Glutamatergic neuron (in vitro differentiated cells): Measurements from ENCODE around the gene HPCA. TPM values are rescaled to one million over a fixed set of nuclear protein-coding genes. Genes with fewer than 3 reads are reported as not detected.

Experiments used
- DNase-seq: peaks from one replicate; pipeline ENCODE4 v3.0.0; 2022
- H3K27ac Mint-ChIP-seq: one replicate; pipeline ENCODE4 v1.8.0; 2020; ENCODE audit warnings: mild to moderate bottlenecking, mixed read lengths, inconsistent platforms; ENCODE audit not compliant: unreplicated experiment
- H3K27me3 Mint-ChIP-seq: one replicate; pipeline ENCODE4 v1.8.0; 2020; ENCODE audit warnings: mild to moderate bottlenecking, moderate library complexity, mixed read lengths, inconsistent platforms; ENCODE audit not compliant: unreplicated experiment
- H3K36me3 Mint-ChIP-seq: one replicate; pipeline ENCODE4 v1.8.0; 2020; ENCODE audit warnings: mild to moderate bottlenecking, mixed read lengths, inconsistent platforms; ENCODE audit not compliant: unreplicated experiment
- H3K4me1 Mint-ChIP-seq: one replicate; pipeline ENCODE4 v1.8.0; 2020; ENCODE audit warnings: mild to moderate bottlenecking, low read depth, mixed read lengths, inconsistent platforms; ENCODE audit not compliant: unreplicated experiment
- H3K4me3 Mint-ChIP-seq: one replicate; pipeline ENCODE4 v1.8.0; 2020; ENCODE audit warnings: mild to moderate bottlenecking, mixed read lengths, inconsistent platforms; ENCODE audit not compliant: unreplicated experiment
- H3K9me3 Mint-ChIP-seq: one replicate; pipeline ENCODE4 v1.8.0; 2020; ENCODE audit warnings: mild to moderate bottlenecking, moderate library complexity, mixed read lengths, inconsistent platforms; ENCODE audit not compliant: unreplicated experiment
- total RNA-seq: library from RNA; stranded (reverse); fragmentation: NEBNext Ultra II Directional; extraction: Animal tissue kit (Norgen Biotek cat#: 25700); gene quantifications from one replicate; pipeline ENCODE4 v1.2.1, GENCODE V29; 2021; ENCODE audit not compliant: unreplicated experiment
- TF ChIP-seq, protein P1 (sequence below): fragments of 200-600 bp; sonication (generic); IDR thresholded peaks from one replicate; pipeline ENCODE4 v1.5.0; 2021; ENCODE audit not compliant: partially characterized antibody, unreplicated experiment

Gene HPCA
- total RNA-seq, 1 donor from 2014 or later = 156 TPM

DNA sequence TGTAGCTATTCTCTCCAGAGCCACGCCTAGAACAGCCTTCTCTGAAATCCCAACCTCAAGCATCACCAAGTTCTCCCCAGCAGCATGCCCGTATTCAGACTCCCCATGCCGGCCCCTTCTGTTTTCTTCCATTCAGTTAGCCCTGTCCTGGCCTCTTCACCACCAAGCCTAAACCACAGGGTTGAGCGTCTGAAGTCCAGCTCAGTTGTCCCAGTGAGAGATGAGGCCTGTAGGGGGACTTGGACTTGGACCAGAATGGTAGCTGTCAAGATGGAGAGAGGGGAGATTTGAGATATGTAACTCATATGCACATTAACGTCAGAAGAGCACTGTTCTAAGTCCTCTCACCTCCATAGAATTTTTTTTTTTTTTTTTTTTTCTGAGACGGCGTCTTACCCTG, 20.4 kb downstream of the HPCA start:
- Mint-ChIP-seq H3K27me3 (peaks cover 9% of the 10 kb centered on the region), H3K4me3 (no peak overlapping the region), H3K4me1 (peaks cover 2% of the 10 kb centered on the region), H3K36me3 (no peaks in the 10 kb centered on the region), H3K27ac (no peak overlapping the region), H3K9me3 (peaks cover 2% of the 10 kb centered on the region)
- DNase-seq = no peak
- TF ChIP-seq, protein P1, sequence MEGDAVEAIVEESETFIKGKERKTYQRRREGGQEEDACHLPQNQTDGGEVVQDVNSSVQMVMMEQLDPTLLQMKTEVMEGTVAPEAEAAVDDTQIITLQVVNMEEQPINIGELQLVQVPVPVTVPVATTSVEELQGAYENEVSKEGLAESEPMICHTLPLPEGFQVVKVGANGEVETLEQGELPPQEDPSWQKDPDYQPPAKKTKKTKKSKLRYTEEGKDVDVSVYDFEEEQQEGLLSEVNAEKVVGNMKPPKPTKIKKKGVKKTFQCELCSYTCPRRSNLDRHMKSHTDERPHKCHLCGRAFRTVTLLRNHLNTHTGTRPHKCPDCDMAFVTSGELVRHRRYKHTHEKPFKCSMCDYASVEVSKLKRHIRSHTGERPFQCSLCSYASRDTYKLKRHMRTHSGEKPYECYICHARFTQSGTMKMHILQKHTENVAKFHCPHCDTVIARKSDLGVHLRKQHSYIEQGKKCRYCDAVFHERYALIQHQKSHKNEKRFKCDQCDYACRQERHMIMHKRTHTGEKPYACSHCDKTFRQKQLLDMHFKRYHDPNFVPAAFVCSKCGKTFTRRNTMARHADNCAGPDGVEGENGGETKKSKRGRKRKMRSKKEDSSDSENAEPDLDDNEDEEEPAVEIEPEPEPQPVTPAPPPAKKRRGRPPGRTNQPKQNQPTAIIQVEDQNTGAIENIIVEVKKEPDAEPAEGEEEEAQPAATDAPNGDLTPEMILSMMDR = no peak

DNA sequence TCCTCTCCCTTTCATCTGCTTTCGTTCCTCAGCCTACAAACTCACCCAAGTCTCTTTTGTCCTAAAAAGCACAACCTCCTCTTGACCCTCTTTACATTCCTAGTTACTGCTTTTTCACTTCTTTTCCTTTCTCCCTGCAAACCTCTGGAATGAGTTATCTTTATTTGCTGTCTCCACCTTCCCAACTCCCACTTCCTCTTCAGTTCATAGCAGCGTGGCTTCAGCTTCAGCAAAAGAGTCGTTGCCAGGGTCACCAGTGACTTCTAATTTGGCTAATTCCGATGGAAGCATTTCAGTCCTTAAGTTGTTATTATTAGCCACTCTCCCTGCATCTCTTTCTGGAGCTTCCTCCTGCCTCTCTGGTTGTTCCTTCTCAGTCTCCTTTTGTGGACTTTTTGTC, 21.1 kb downstream of the HPCA start:
- no peak for DNase-seq
- H3K27ac Mint-ChIP-seq = no peak overlapping the region
- peaks cover 2% of the 10 kb centered on the region for H3K4me1 Mint-ChIP-seq
- H3K9me3 Mint-ChIP-seq = peaks cover 2% of the 10 kb centered on the region
- H3K27me3 Mint-ChIP-seq = peaks cover 5% of the 10 kb centered on the region
- TF ChIP-seq, protein P1 = no peak
- no peak overlapping the region for H3K4me3 Mint-ChIP-seq
- H3K36me3 Mint-ChIP-seq = no peaks in the 10 kb centered on the region

- no peak for DNase-seq
- H3K27ac Mint-ChIP-seq = no peak overlapping the region
- no peaks in the 10 kb centered on the region for H3K4me1 Mint-ChIP-seq
- H3K9me3 Mint-ChIP-seq = no peaks in the 10 kb centered on the region
- H3K4me3 Mint-ChIP-seq = no peak overlapping the region
- H3K36me3 Mint-ChIP-seq = peaks cover 4% of the 10 kb centered on the region
- H3K27me3 Mint-ChIP-seq = no peaks in the 10 kb centered on the region
- TF ChIP-seq, protein P1 = no peak
Measured at GRCh38 chr1:32910319-32910718, 24.0 kb downstream of the HPCA start.

DNA sequence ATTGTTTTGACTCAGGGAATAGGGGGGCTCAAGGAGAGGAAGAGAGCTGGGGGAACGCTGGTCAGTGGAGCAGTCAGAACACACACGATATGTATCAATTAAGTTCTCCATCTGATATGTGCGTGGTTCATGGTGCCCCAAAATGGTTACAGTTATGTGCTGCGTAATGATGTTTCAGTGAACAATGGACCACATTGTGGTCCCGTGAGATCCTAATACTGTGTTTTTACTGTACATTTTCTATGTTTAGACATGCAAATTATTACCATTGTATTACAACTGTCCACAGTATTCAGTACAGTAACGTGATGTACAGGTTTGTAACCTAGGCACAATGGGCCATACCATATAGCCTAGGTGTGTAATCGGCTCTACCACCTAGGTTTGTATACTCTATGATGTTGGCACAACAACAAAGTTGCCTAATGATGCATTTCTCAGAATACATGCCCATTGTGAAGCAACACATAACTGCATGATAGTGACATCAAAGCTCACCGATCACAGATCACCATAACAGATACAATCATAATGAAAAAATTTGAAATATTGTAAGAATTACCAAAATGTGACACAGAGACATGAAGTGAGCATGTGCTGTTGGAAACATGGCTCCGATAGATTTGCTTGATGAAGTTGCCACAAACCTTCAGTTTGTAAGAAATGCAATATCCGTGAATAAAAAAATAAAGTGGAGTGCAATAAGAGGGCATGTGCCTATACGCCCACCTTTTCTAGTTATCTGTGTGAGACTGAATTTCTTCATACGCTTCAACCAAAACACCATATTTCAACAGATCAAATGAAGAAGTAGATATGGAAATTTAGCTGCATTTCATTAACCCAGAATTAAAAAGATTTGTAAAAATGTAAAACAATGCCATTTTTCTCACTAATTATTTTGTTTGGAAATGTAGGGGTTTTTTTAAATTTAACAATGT, 29.7 kb downstream of the HPCA start:
- TF ChIP-seq, protein P1 = no peak
- H3K4me3 Mint-ChIP-seq = no peak overlapping the region
- peaks cover 4% of the 10 kb centered on the region for H3K36me3 Mint-ChIP-seq
- H3K27me3 Mint-ChIP-seq = peaks cover 2% of the 10 kb centered on the region
- H3K4me1 Mint-ChIP-seq = no peaks in the 10 kb centered on the region
- H3K9me3 Mint-ChIP-seq = no peaks in the 10 kb centered on the region
- H3K27ac Mint-ChIP-seq = no peak overlapping the region
- no peak for DNase-seq

GRCh38 chr1:32917521-32917920, 31.2 kb downstream of the HPCA start:
- no peak for DNase-seq

More at GRCh38 chr1:32917521-32917920, 31.2 kb downstream of the HPCA start:
- TF ChIP-seq, protein P1 = no peak
- no peaks in the 10 kb centered on the region for H3K4me1 Mint-ChIP-seq
- peaks cover 4% of the 10 kb centered on the region for H3K36me3 Mint-ChIP-seq
- peaks cover 2% of the 10 kb centered on the region for H3K27me3 Mint-ChIP-seq
- no peaks in the 10 kb centered on the region for H3K9me3 Mint-ChIP-seq
- H3K4me3 Mint-ChIP-seq = no peak overlapping the region
- no peak overlapping the region for H3K27ac Mint-ChIP-seq
